Right lobe of liver (tissue), 4 donors: ENCODE measurements around the gene SLC5A9.

ENCODE experiments used
- POLR2A ChIP-seq: fragments of 450-650 bp; IDR thresholded peaks from one replicate; pipeline ENCODE4 v1.6.1; 2017; ENCODE audit warnings: antibody characterized with exemption, mild to moderate bottlenecking
- TF ChIP-seq, protein P1 (sequence below), 4 donors: fragments of 200-600 bp in 3 of 4; fragments of 450-650 bp in 1 of 4; IDR thresholded peaks; one replicate each; pipeline versions ENCODE4 v1.5.1 to v1.8.0; 2016 to 2022; ENCODE audit warnings: antibody characterized with exemption in 4 of 4, mild to moderate bottlenecking in 2 of 4
- donor health status: DM: no; HTN: no; CAD: no.
- donor health status: DM: no; HTN: no; CAD: no.
- donor health status: DM: no; HTN: yes; CAD: no.

DNA sequence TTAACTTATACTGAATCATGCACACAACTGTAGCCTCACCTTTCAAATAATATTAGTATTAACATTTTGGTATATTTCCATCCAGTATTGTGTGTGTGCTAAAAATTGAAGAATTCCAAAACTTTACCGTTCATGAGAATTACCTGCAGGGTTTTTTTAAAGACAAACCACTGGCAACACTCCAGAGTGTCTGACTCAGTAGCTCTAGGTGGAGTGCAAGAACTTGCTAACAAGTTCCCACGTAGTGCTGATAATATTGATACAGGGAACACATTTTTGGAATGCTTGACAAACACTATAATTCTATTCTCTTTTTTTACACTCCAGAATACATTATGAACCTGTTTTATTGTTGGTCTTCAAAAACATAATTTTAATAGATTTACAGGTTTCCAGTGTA, 27.7 kb upstream of the SLC5A9 start:
- TF ChIP-seq, protein P1, sequence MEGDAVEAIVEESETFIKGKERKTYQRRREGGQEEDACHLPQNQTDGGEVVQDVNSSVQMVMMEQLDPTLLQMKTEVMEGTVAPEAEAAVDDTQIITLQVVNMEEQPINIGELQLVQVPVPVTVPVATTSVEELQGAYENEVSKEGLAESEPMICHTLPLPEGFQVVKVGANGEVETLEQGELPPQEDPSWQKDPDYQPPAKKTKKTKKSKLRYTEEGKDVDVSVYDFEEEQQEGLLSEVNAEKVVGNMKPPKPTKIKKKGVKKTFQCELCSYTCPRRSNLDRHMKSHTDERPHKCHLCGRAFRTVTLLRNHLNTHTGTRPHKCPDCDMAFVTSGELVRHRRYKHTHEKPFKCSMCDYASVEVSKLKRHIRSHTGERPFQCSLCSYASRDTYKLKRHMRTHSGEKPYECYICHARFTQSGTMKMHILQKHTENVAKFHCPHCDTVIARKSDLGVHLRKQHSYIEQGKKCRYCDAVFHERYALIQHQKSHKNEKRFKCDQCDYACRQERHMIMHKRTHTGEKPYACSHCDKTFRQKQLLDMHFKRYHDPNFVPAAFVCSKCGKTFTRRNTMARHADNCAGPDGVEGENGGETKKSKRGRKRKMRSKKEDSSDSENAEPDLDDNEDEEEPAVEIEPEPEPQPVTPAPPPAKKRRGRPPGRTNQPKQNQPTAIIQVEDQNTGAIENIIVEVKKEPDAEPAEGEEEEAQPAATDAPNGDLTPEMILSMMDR (IDR thresholded peaks at IDR 0.05) = no peak
- no peak for TF ChIP-seq POLR2A
